Measurements from ENCODE around the gene PARD3B.
"Not testable (repeated sequence)": the region's sequence is repeated elsewhere in the genome, so short reads cannot be mapped to it uniquely, and the experiment has no call there.

PARD3B gene

GRCh38 chr2:204538182-204539018, 6.9 kb upstream of the PARD3B start:
- intact Hi-C loops (cut with DNase I) = no loop called here
- peak in 1 of 10 donors; percentile 19 for DNase-seq

GRCh38 chr2:204539019-204539385, 6.3 kb upstream of the PARD3B start:
- intact Hi-C loops (cut with DNase I) = no loop called here
- no peak for DNase-seq

GRCh38 chr2:204541637-204542036, 3.6 kb upstream of the PARD3B start:
- no peak for DNase-seq
- intact Hi-C loops (cut with DNase I) = no loop called here

- no peak for DNase-seq
- intact Hi-C loops (cut with DNase I) = no loop called here
These were observed 2.2 kb upstream of the PARD3B start for GRCh38 chr2:204542982-204543608.

GRCh38 chr2:204545861-204546735, 823 bp downstream of the PARD3B start:
- intact Hi-C loops (cut with DNase I) = no loop called here
- peak in 1 of 10 donors; percentile 81 for DNase-seq

GRCh38 chr2:204550751-204551511, 5.7 kb downstream of the PARD3B start:
- intact Hi-C loops (cut with DNase I) = no loop called here
- no peak for DNase-seq

GRCh38 chr2:204551512-204551863, 6.2 kb downstream of the PARD3B start:
- intact Hi-C loops (cut with DNase I) = no loop called here
- no peak for DNase-seq

GRCh38 chr2:204557604-204558003, 12.3 kb downstream of the PARD3B start:
- intact Hi-C loops (cut with DNase I) = no loop called here
- no peak for DNase-seq

- DNase-seq; intact Hi-C loops (cut with DNase I): not testable (repeated sequence)
These were observed 14.1 kb downstream of the PARD3B start for GRCh38 chr2:204559358-204559757.

- intact Hi-C loops (cut with DNase I) = no loop called here
- no peak for DNase-seq
These were observed 15.6 kb downstream of the PARD3B start for GRCh38 chr2:204560902-204561301.

GRCh38 chr2:204561771-204562170, 16.5 kb downstream of the PARD3B start:
- intact Hi-C loops (cut with DNase I) = no loop called here
- DNase-seq = no peak

- DNase-seq = no peak
- intact Hi-C loops (cut with DNase I) = no loop called here
These were observed 21.2 kb downstream of the PARD3B start for GRCh38 chr2:204566439-204566838.

- no peak for DNase-seq
- intact Hi-C loops (cut with DNase I) = no loop called here
These were observed 25.1 kb downstream of the PARD3B start for GRCh38 chr2:204570421-204570820.

GRCh38 chr2:204571041-204571440, 25.8 kb downstream of the PARD3B start:
- no peak for DNase-seq
- intact Hi-C loops (cut with DNase I) = no loop called here

GRCh38 chr2:204571911-204572310, 26.6 kb downstream of the PARD3B start:
- no peak for DNase-seq
- intact Hi-C loops (cut with DNase I) = no loop called here

GRCh38 chr2:204573221-204573620, 27.9 kb downstream of the PARD3B start:
- DNase-seq = no peak
- intact Hi-C loops (cut with DNase I) = no loop called here

GRCh38 chr2:204574486-204574885, 29.2 kb downstream of the PARD3B start:
- DNase-seq = no peak

GRCh38 chr2:204575463-204575862, 30.2 kb downstream of the PARD3B start:
- no peak for DNase-seq

More at GRCh38 chr2:204574486-204574885, 29.2 kb downstream of the PARD3B start:
- intact Hi-C loops (cut with DNase I) = no loop called here

GRCh38 chr2:204576362-204576979, 31.2 kb downstream of the PARD3B start:
- DNase-seq = no peak
- intact Hi-C loops (cut with DNase I) = no loop called here

More at GRCh38 chr2:204575463-204575862, 30.2 kb downstream of the PARD3B start:
- intact Hi-C loops (cut with DNase I) = no loop called here

Data from posterior cingulate gyrus (tissue), 11 donors.